ENCODE data around the gene WNT5A.

- TF ChIP-seq CTCF (IDR thresholded peaks at IDR 0.05; ENCODE audit: low read depth, low read length, poor library complexity, severe bottlenecking) = no peak
- no peak for TF ChIP-seq EZH2phosphoT487 (IDR thresholded peaks at IDR 0.05; ENCODE audit: borderline replicate concordance, low read length)
Measured at GRCh38 chr3:55492976-55493375, 5.9 kb upstream of the WNT5A start.
